Stimulated activated CD8-positive, alpha-beta memory T cell treated with anti-CD3 and anti-CD28 coated beads, Interleukin-4, amount 100 ng/mL, for 4 hours (primary cell): ENCODE results near the gene FGD4.

Experiments used
- DNase-seq, 2 donors: peaks; one replicate each; pipeline ENCODE4 v3.0.0-alpha.2; 2020; ENCODE audit warnings: low read depth in 2 of 2, low spot score in 1 of 2

The FGD4 gene

DNA sequence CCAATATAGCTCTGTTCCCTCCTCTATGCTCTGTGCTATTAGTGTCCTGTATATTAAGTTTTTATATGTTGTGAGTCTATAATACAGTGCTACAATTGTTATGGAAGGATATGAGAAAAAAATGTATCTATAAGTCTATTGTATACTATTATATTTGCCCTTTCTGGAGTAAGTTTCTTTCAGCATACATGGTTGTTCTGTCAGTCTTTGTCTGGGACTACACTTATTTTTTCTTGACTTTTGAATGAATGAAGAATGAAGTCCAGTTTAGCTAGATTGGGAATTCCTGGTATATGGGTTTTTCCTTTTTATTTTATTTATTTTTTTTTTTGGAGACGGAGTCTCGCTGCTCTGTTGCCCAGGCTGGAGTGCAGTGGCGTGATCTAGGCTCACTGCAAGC is 203.7 kb downstream of the FGD4 start:
- no peak for DNase-seq

DNA sequence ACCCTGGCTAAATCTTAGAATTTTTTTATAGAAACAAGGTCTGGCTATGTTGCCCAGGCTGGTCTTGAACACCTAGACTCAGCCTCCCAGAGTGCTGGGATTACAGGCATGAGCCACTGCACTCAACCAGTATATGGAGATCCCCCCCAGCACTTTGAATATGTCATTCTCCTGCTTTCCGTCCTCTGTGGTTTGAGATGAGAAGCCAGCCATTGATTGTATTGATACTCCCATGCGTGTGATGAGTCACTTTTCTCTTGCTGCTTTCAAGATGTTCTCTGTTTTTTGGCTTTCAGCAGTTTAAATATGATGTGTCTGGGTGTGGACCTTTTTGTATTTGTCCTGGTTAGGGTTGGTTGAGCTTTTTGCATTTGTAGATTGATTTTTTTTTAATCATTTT is 204.5 kb downstream of the FGD4 start:
- no peak for DNase-seq

DNA sequence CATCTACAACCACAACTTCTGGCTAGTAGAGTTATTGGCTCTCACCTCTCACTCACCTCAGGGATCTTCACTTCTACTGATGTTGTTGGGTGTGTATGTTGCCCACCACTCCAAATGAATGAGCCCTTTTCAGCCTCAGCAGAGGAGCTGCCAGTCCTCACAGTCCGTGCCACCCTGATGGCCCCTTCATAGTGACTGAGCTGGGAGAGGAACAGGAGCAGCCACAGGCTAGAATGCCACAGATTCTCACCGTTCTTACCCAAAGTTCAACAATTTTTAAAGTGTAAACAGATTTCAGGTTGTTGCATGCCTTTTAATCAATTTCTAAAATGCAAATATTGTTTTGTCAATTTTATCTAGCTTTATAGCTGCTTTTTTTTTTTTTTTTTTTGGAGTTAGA is 205.2 kb downstream of the FGD4 start:
- DNase-seq: no peak

DNA sequence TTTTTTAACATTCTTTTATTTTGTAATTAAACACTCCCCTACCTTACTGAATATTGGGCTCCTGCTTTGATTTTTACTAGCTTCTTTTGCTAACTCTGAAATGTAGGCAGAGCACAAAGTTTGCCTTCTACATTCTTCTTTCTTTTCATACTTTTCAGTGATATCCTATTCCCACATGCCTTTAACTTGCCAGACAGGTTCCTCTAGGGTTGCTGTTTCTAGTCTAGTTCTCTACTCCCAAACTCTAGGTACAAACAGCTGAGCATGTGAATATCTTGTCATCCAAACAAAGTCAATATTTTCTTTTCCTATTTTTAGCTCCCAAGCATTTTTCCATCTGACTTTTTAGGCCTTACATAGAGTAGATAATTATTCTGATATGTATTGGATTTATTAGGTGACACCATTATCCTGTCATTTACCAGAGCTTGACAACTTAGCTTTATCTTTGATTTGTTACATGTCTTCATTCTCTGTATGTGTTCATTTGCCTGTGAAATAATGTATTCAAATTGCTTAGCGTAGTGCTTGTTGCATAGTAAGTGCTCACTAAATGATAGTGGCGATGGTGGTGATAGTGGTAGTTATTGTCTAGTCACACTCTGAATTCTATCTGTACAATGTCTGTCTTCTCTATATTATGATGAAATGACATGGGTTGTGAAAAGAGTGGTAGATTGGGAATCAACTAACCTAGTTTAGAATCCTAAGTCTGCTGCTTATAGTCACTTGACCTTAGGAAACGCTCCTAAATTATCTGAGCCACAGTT is 206.2 kb downstream of the FGD4 start:
- DNase-seq: no peak

DNA sequence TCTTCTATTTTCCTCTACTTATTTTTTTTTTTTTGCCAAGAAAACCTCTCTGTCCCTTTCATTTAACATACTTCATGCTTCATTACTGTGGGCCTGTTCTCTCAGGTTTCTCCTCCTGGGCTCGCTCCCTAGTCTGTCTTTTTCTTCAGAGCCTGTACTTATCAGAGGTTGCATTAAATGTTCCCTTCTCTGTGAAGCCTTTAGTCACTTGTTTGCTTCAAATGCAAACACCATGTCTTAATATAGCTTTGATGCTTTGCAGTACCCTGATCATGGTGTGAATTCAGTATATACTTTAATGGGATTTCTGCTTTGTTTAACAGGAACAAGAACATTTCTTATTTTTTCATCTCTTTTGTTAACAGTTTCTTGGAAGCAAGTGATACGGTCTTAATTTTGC is 207.1 kb downstream of the FGD4 start:
- DNase-seq: no peak

DNA sequence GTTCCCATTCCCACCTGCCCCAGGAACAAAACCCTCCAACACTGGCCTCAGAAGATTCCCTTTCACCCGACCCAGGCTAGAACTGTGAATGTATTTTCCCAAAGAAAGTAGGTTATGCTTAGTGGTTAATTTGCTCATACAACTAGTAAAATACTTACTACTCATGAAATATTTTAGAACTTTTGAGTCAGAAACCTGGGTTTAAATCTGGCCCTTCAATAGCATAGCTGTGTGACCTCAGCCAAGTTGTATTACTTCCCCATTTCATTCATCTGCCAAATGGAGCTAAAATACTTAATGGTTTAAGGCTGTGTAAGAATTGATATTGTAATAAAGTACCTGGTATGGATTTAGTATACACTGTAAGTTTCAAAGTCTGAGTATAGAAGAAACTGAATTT is 210.6 kb downstream of the FGD4 start:
- no peak for DNase-seq

DNA sequence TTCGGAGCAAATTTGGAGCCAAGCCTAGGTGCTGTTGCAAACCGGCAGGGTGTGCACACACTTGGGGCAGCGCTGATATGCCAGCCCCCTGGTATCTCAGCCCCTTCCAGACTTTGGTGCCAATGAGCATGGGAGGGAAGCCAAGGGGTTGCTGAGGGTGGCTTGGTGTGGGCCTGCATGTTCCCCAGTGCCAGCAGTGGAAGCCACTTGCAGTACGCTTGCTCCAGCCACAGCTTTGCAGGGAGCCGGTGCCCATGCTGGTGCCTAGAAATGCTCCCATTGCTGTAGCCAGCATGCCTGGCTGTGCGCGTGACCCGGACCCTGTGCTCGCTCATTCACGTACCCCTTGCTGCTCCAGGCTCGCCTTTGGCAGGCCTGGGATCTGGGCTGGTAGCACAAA is 212.6 kb downstream of the FGD4 start:
- no peak for DNase-seq

DNA sequence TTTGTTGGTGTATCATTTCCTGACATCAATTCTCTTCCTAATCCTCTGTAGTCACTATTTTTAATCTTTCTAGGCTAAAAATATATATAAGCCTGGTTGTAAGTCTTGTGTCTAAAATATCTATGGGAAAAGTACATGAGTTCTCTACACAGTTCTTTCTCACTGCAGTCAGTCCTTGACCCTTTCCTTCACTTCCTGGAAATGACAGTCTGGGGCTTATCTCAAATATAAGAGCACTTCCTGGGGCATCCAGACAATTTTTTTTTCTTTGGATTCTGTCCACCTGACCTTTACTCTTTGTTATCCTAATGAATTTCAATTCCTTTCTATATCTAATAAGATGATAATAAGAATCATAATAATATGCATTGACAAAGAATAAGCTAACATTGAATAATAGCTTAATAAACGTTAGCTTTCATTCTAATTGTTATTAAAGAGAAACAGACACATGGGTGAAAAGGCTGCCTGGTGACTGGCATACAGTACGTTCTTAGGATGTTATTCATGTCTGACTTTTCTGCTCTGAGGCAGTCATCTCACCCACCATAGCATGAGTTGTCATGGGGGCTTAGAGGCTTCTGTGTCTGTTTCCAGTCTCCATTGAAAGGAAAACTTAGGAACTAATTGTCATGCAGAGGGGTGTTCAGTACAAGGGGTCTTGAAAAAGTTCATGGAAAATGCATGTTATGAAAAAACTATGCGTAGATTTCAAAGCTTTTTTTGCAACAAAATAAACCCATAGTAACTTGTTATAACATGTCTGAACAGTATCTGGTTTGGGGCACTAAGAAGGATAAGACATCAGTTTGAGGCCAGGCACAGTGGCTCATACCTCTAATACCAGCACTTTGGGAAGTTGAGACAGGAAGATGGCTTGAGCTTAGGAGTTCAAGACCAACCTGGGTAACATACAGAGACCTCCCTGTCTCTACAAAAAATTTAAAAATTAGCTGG is 213.6 kb downstream of the FGD4 start:
- no peak for DNase-seq

DNA sequence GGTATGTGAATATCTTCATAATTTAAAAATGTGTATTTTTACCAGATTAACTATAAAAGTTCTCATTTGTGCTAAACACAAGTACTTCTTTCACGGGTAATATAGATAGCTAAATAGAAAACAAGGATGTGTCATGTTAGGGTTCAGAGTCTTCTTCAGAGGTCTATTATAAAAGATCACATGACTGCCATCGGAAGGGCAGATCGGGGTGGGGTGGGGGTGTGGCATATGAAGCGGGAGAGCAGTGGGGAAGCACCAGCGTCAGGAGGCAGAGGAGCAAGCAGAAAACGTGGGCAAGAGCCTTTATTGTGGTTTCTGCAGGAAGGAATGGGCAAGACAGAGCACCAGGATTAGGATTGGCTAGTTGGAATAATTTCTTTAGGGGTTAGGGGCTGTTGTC is 216.1 kb downstream of the FGD4 start:
- no peak for DNase-seq

DNA sequence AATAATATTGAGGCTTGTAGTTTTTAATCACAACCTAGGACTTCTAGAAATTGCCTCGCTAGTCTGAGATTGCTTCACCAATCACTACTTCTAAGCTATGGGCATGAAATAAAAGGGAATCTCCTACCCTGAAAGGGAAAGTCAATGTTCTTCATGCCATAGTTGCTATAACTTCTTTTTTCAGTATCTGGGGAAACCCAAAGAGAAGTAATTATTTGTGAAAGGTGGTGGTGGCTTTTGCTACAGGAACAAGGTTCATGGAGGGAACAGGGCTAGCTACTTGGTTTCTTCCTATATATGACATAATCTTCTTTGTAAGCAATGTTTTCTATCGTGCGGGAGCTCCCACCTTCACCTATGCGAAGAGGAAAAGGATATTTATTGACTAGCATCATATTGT is 218.2 kb downstream of the FGD4 start:
- no peak for DNase-seq

DNA sequence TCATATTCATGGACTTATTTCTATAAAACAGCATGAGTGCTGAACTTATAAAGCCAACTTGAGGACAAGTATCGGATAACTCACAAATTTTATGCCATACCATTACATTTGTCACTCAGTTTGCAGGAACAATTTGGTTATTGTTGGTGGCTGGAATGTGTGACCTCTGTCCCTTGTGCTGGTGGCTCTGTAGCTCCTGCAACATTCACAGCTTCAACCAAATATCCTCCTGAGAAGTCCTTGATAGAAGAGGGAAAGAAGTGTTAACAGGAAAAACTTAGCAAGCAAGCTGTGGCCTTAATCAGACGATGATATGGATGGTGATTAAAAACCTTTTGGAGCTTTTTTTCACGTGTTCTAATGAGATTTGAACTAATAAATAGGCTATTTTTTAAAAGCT is 218.8 kb downstream of the FGD4 start:
- no peak for DNase-seq

DNA sequence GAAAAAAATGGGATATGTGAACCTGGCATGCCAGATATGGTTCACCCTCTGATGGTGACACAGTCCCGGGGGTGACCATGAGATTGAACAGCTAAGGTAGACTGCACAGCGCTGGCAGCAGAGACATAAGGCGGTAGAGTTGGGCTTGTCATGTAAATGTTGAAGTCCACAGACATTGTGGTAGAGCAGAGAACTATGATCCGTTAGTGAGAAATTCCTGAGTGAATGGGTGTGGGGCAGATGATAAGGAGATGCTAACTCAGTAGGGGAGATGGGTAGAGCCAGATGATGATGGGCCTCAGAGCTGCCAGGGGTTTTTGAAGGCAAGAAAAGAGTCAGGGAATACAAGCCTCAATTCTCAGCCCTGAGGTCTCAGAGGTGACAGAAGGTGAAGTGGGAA is 228.6 kb downstream of the FGD4 start:
- DNase-seq: no peak

DNA sequence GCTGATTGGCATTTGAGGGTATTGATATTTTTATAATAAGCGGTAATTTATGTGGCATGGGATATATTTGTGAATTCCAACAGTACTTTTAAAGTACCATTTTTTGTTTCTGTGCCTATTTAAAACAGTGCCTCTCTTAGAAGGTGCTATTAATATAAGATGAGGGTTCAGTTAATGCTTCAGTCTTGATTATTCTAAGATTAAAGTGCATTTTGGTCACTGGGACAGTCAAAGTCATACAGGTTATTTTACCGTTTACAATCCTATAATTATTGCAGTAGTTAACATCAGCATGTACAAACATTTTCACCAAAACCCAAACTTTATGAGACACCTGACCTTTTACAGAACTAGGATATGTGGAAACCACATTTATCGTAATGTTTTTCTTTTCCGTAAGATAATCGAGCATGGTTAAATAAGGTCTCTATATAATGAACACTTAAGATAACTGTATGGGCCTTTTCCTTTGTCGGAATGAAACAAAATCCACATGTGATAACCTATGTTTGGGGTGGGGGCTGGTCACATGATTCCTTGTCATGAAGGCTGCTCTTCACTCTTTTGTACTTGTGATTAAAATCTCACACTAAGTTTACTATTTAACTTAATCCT is 242.0 kb downstream of the FGD4 start:
- no peak for DNase-seq

DNA sequence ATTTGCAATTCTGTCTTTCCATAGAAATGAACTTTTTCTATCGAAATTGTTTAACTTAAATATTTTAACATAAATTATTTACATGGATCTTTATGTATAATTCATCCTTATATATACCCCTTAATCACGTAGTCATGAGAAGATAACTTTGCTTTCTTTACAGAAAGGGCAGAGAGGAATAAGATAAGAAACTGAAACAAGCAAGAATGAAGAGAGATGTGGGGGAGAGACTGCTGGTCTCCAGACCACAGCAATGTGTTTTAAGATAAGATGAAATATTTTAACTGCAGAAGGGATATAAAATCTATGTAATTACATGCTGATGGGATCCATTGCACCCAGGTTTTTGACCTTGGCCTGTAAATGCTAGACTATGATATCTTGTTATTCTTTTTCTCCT is 245.1 kb downstream of the FGD4 start:
- DNase-seq: no peak

DNA sequence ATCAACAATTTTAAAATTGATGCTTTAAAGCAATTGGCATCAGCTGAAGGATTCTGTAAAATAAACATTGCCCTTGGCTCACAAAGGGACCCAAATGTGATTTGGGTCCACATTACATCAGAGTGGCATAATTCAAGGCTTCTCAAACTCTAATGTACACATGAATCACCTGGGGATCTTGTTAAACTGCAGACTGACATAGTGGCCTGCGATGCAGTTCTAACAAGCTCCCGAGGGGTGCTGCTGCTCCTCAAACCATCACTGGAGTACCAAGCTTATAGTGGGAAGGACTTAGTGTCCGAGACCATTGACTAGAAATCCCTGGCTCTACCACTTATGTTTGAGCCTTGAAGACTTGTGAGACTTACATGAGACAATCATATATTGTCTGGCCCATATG is 247.9 kb downstream of the FGD4 start:
- no peak for DNase-seq

DNA sequence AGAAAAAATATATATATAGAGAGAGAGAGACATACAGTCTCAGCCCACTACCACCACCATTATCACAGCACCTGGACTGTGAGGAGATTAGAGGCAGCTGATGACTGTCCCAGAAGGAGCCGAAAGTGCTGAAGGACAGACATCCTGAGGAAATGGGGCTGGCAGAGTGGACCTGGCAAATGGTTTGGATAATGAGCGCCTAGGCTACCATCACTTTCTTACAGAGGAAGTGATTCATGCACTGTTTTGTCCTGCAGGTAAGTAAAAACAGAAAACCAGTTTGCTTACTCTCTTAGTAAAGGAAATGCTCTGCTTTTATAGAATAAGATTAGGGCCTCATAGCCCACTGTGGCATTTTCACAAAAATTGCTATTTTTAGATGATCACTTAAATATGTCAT is 251.2 kb downstream of the FGD4 start:
- DNase-seq: no peak

DNA sequence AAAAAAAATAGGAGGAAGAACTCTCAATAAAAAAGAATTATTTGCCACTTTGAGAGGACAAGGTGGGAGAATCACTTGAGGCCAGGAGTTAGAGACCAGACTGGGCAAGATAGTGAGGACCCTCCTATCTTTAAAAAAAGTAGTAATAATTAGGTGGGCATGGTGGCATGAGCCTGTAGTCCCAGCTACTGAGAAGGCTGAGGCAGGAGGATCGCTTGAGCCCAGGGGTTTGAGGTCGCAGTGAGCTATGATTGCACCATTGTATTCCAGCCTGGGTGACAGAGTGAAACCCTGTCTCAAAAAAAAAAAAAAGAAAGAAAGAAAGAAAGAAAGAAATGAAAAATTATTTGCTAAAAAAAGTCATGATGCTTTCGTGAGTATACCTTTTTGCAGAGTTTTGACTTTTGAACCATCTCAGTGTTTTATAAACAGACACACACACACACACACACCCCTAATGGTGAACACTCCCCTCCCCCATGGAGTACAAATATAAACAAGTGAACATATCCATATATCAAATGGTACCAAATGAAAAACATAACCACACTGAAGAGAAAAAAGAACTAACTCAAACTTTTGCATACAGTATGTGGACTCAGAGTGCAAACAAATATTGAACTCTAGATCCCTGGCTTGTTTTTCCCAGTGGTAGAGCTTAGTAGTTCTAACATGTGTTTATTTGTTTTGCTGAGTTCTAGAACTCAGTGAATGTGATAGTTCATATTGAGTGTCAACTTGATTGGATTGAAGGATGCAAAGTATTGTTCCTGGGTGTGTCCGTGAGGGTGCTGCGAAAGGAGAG is 252.0 kb downstream of the FGD4 start:
- no peak for DNase-seq

DNA sequence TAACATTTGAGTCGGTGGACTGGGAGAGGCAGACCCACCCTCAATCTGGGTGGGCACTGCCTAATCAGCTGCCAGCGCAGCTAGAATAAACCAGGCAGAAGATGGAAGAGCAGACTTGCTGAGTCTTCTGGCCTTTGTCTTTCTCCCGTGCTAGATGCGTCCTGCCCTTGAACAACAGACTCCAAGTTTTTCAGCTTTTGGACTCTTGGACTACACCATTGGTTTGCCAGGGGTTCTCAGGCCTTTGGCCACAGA is 252.5 kb downstream of the FGD4 start:
- no peak for DNase-seq

DNA sequence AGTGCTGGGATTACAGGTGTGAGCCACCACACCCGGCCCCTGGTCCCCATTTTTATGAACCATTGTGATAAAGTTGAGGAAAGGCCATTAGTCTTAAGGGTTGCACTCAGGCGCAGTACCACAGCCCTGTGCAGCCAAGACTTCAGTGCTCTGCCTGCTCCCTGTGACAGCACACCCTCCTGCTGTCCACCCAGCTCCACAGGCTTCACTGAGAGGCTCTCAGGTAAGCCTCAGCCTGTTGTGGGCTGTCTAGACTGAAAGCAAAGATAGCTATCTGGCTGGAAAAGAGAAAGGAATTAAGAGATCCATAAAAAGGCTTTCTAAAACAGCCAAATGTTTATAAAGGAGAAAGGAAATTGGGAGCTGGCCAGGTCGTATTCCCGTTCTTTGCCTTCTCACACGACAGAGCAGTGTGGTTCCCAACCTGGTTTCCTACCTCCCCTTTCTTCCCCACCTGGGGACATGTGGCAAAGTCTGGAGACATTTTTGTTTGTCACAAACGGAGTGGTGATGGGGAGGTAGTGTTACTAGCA is 260.6 kb downstream of the FGD4 start:
- no peak for DNase-seq

DNA sequence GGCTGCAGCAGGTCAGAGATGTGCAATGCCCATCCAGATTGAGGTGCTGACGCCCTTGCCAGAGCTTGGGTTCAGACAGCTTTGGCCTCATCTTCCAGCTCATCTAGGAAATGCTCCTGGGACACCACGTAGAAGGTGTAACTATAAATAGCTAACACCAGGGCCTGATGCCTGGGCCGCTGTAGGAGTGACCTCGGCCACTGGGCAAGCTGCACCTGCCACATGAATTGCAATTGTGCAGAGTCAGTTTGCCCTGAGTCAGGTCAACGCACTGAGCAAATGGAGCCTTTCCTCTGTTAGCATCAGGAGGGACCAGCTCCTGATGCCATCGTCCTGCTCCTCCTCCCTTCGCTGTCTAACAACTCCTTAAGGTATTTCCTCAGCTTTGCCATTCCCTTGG is 262.3 kb downstream of the FGD4 start:
- DNase-seq: no peak

DNA sequence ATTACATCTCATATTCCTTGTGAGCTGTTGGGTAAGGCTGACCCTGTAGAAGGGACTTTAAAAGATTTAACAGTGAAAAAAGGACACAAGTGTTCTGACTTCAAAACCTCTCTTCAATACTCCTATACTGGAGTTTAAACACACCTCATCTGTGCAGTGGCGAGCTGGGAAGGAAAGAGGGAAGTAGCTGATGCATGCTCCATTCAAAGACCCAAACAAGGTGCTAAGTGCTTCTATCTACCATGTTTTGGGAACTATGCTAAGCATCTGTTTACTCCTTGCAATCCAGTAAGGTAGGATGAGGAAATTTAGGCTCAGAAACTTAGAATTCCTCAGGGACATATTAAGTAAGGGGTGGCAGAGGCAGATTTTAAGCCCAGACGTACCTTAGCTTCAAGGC is 263.3 kb downstream of the FGD4 start:
- DNase-seq: no peak
